DMS153 treated with DMSO at 0.1 percent for 48 hours (cell line): ENCODE results near the gene NFATC3.
A peak's percentile ranks its signal among the peaks of the same experiment; 100 is the strongest.

Experiments used
- DNase-seq: peaks from one replicate; lab custom pipeline; 2025; ENCODE audit not compliant: unreplicated experiment; lab: John Stamatoyannopoulos, UW

Gene NFATC3

GRCh38 chr16:68072038-68072695 lies 13.0 kb upstream of the NFATC3 start:
- no peak for DNase-seq

GRCh38 chr16:68073902-68074760 lies 11.0 kb upstream of the NFATC3 start:
- no peak for DNase-seq

GRCh38 chr16:68074850-68075555 lies 10.2 kb upstream of the NFATC3 start:
- no peak for DNase-seq

GRCh38 chr16:68075980-68076379 lies 9.2 kb upstream of the NFATC3 start:
- no peak for DNase-seq

GRCh38 chr16:68076560-68076959 lies 8.6 kb upstream of the NFATC3 start:
- DNase-seq: no peak

- DNase-seq: no peak
Observed at GRCh38 chr16:68077866-68078700, 7.1 kb upstream of the NFATC3 start.

GRCh38 chr16:68078701-68079375 lies 6.3 kb upstream of the NFATC3 start:
- DNase-seq: no peak

- no peak for DNase-seq
Observed at GRCh38 chr16:68079376-68079625, 5.9 kb upstream of the NFATC3 start.

- no peak for DNase-seq
Observed at GRCh38 chr16:68079626-68080344, 5.4 kb upstream of the NFATC3 start.

- no peak for DNase-seq
Observed at GRCh38 chr16:68081861-68082628, 3.1 kb upstream of the NFATC3 start.

GRCh38 chr16:68082629-68083238 lies 2.4 kb upstream of the NFATC3 start:
- no peak for DNase-seq

GRCh38 chr16:68083239-68083781 lies 1.9 kb upstream of the NFATC3 start:
- no peak for DNase-seq

- DNase-seq: no peak
Observed at GRCh38 chr16:68083861-68084503, 1.2 kb upstream of the NFATC3 start.

- peak; percentile 92 for DNase-seq
Observed at GRCh38 chr16:68084504-68085258, 489 bp upstream of the NFATC3 start.

GRCh38 chr16:68086336-68086841 lies 1.2 kb downstream of the NFATC3 start:
- peak; percentile 34 for DNase-seq

- no peak for DNase-seq
Observed at GRCh38 chr16:68086860-68087268, 1.7 kb downstream of the NFATC3 start.

- no peak for DNase-seq
Observed at GRCh38 chr16:68087688-68088087, 2.5 kb downstream of the NFATC3 start.
